SH-SY5Y (cell line): ENCODE results near the gene MOB3B.

Experiments
- GATA2 ChIP-seq: IDR thresholded peaks from 2 replicates; pipeline ENCODE4 v1.6.1; 2011; ENCODE audit warnings: mild to moderate bottlenecking, low read depth, low read length
- GATA3 ChIP-seq: IDR thresholded peaks from 2 replicates; pipeline ENCODE4 v1.6.1; 2011; ENCODE audit warnings: low read depth, mild to moderate bottlenecking, low read length, moderate library complexity

GRCh38 chr9:27413511-27414219 is 115.9 kb downstream of the MOB3B start:
- no peak for TF ChIP-seq GATA2
- no peak for TF ChIP-seq GATA3
